ENCODE measurements around the gene DGKD.

The DGKD gene, protein sequence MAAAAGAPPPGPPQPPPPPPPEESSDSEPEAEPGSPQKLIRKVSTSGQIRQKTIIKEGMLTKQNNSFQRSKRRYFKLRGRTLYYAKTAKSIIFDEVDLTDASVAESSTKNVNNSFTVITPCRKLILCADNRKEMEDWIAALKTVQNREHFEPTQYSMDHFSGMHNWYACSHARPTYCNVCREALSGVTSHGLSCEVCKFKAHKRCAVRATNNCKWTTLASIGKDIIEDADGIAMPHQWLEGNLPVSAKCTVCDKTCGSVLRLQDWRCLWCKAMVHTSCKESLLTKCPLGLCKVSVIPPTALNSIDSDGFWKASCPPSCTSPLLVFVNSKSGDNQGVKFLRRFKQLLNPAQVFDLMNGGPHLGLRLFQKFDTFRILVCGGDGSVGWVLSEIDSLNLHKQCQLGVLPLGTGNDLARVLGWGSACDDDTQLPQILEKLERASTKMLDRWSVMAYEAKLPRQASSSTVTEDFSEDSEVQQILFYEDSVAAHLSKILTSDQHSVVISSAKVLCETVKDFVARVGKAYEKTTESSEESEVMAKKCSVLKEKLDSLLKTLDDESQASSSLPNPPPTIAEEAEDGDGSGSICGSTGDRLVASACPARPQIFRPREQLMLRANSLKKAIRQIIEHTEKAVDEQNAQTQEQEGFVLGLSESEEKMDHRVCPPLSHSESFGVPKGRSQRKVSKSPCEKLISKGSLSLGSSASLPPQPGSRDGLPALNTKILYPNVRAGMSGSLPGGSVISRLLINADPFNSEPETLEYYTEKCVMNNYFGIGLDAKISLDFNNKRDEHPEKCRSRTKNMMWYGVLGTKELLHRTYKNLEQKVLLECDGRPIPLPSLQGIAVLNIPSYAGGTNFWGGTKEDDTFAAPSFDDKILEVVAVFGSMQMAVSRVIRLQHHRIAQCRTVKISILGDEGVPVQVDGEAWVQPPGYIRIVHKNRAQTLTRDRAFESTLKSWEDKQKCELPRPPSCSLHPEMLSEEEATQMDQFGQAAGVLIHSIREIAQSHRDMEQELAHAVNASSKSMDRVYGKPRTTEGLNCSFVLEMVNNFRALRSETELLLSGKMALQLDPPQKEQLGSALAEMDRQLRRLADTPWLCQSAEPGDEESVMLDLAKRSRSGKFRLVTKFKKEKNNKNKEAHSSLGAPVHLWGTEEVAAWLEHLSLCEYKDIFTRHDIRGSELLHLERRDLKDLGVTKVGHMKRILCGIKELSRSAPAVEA

DNA sequence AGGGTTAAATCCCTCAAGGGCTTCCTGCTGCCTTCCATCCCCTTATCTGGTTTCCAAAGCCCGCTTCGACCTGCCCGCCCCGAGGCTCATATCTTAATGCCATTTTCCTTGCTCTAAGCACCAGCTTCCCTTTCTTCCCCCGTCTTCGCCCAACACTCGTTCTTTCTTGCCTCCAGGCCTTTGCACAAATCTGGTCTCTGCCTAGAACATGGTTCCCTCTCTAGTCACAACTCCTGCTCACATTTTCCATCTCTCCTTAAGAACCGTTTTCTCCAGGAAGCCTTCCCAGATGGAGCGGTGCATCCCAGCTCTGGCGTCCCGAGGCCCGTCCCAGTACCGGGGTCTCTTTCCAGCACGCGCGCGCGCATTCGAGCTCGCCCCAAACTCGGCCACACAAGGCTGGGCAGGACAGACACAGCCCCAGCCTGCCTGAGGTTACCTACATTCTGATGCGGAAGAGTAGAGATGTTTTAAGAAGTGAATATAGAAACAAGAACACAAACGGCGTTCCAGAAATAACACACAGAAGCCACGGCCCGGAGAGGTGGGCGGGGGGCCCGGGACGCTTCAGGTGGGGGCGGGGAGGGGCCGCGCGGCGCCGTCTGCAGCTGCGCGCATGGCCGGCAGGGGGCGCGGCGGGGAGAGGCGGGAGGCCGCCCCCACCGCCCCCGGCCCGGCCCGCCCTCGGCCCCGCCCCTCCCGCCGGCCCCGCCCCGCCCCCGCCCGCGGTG lies at the start of gene DGKD:
TSS of gene DGKD (plus strand) at position 726 of the 731 bp plus-strand sequence. CDS start 25 bp downstream, outside the sequence.
- intact Hi-C loops (cut with DNase I) = loop anchor here (1.0 kb wide), 1 partner anchor 89 kb away; no protein-coding TSS in a partner anchor

DNA sequence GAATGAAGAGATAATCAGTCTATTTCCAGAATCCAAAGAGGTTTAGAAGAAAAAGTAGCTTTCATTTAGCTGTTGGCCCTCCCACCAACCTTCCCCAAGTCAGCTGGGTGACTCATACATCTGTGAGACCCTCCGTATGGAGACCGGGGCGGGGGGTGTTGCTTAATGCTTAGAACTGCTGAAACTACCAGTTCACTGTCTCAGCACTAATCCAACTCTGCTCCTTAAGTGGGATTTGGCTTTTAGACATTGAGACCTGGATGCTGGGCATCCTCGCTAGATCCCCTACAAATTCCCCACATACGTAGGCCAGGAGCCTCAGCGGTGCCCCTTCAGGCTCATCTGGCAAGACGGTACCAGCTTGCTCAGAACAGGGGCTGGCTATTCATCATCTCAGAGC lies 46.7 kb upstream of the DGKD start, which contains the start of gene SAG:
TSS of gene SAG (plus strand) at position 252 of the 400 bp plus-strand sequence. CDS start 1,374 bp downstream, outside the sequence.
- peak in 1 of 10 donors; percentile 8 for DNase-seq
- intact Hi-C loops (cut with DNase I) = no loop called here

More for the DNA sequence above, at the start of gene DGKD:
- DNase-seq = peak in 4 of 10 donors; percentile 42 to 91 (median 64)

DNA sequence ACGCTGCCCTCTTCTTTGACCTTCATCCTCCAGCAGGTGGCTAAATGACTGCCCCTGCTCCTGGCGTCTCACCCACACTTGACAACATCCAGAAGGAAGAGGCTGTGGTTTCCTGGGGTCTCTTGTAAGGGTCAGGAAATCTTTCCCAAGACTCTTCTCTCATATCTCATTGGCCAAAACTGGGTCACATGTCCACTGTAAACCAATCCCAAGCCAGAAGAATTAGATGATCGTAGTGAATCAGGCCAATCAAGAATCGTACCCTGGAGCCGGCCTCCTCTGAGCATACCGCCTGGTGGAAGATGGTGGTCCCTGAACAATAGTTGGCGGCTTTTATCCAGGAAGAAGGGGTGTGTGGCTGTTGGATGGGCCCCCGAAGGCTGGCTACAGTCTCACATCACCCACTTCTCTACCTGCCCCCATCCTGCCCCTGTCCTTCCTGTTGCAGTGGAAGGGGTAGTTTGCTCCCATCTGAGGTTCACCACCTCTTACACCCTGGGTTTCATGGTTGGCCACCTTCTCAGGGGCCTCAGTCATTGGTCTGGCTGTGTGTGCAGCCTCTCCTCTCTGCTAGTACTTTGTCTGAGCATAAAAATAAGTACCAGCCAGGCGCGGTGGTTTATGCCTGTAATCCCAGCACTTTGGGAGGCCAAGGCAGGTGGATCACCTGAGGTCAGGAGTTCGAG lies 42.9 kb upstream of the DGKD start:
- intact Hi-C loops (cut with DNase I) = no loop called here
- peak in 2 of 10 donors; percentile 8 to 43 for DNase-seq

DNA sequence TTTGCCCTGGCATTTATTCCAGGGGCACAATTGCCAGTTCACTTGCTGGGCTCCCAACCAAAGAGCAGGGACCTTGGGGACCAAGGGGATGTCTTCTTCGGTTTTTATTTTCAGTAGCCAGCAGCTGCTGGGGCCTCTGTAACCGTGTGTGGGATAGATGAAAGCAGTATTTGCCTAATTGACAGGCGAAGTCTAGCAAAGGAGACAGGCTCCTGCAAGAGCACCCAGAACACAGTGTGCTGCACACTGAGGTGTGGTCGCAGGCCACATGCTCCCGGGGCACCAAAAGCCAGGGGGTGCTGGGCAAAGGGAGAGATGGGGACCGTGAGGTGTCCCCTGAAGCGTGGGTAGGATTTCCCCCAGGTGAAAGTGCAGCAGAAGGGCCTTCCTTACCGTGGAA lies 41.4 kb upstream of the DGKD start:
- peak in 1 of 10 donors; percentile 52 for DNase-seq
- intact Hi-C loops (cut with DNase I) = no loop called here

DNA sequence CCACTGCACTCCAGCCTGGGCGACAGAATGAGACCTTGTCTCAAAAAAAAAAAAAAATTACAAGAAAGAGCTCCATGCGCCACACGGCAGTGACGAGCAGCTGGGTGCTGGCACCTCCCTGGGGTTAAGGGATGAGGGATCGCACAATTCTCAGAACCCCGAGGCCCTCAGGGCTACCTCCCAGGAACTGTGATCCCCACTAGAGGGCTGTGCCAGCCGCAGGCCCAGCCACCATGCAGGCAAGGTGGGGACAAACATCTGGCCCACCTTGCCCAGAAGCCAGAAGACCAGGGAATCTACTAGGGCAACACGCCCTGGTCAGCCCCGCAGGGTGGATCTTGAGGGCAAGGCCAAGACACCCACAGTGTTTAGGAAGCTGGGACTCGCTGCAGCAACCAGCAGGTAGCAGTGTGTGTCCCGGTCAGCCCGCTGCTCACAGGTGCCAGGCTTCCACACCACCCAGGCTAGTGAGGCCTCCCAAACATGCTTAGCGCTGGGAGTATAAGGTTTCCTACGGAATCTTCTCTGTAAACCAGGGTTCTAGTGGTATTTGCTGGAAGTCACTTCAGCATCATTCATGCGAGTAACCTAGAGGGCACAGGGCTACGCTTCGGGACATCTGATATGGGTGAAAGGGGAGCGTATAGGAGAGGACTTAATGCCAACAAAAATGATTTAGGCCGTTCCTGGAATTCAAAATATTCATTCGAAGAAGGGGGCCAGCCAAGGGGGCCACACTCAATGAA lies 39.9 kb upstream of the DGKD start:
- intact Hi-C loops (cut with DNase I) = no loop called here
- DNase-seq = peak in 3 of 10 donors; percentile 25 to 58 (median 37)

DNA sequence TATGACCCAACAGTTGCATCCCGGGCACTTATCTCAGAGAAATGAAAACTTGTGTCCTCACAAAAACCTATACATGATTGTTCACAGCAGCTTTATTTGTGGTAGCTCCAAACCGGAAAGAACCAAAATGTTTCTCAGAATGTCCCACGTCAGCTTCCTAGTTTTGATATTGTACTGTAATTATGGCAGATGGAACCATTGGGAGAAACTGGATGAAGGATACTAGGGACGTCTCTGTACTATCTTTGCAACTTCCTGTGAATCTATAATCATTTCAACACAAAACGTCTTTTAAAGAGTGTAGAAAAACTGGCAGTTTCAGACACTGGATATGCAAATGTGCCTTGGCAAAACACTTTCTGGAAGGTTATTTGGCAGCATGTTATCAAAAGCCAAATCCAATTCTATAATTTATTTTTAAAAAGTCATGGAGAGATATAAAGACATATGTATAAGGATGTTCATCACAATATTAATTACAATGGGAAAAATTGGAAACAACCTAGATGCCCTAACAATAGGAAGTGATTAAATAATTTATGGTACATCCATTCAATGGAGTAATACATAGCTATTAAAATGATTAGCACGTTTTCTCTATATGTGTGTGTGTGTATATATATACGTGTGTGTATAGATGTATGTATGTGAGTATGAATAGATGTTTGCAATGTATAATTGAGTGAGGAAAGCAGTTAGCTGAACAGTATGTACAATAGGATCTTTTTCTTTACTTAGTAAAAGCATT lies 36.9 kb upstream of the DGKD start:
- DNase-seq = no peak
- intact Hi-C loops (cut with DNase I) = no loop called here

DNA sequence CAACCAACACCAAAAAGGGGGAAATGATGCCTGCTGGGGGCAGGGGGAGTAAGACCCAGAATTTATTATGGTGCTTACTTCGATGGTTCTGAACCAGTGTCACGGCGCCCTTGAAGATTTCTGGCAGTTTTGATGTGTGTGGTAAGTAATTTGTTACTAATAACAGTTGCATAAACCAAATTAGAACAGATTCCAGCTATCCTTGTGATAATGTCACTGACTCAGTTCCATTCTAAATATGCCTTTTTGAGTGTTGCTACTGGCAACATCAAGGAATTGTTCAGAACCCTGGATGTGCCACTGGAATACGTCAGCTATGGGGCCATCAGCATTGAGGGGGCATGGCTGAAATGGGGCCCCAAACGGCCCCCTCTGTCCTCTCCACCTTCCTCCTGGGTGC lies 35.0 kb upstream of the DGKD start:
- intact Hi-C loops (cut with DNase I) = no loop called here
- no peak for DNase-seq

DNA sequence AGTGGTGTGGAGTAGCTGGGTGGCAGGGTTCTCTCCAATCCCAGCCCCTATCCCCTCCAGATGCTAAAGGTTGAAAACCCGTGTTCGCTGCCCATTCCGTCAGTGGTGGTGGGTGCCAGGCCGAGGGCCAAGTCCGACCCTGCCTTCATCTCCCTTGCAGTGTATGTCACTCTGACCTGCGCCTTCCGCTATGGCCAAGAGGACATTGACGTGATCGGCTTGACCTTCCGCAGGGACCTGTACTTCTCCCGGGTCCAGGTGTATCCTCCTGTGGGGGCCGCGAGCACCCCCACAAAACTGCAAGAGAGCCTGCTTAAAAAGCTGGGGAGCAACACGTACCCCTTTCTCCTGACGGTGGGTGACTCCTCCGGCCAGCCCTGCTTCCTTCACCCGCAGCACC lies 33.8 kb upstream of the DGKD start:
- intact Hi-C loops (cut with DNase I) = no loop called here
- DNase-seq = no peak

DNA sequence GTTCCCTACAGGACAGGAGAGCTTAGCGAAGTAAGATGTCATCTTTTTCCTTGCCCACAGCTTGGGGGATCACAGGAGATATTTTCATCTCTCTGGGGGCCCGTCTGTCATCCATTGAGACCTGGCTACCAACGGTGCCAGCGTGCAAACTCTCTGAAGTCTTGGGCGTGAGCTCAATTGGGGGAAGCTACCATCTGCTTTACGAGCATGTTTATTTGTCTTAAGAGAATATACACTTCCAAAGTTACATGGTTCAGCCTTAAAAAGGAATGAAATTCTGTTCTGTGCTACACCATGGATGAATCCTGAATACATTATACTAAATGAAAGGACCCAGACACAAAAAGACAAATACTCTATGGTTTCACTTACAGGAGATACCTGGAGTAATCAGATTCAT lies 33.1 kb upstream of the DGKD start:
- intact Hi-C loops (cut with DNase I) = no loop called here
- DNase-seq = no peak

DNA sequence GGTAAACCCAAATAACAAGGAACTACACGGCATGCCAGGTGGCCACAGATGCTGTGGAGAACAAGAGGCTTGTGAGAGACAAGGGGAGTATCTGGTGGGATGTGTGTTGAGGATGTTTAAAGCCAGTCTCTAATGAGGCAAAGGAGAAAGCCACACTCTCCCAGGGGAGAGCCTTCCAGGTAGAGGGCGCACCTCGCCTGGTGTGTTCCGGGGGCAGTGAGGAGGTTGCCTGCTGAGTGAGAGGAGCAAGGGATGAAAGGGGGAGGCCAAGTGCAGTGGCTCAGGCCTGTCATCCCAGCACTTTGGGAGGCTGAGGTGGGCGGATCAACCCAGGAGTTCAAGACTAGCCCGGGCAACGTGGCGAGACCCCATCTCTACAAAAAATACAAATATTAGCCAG lies 30.4 kb upstream of the DGKD start:
- intact Hi-C loops (cut with DNase I) = no loop called here
- no peak for DNase-seq

DNA sequence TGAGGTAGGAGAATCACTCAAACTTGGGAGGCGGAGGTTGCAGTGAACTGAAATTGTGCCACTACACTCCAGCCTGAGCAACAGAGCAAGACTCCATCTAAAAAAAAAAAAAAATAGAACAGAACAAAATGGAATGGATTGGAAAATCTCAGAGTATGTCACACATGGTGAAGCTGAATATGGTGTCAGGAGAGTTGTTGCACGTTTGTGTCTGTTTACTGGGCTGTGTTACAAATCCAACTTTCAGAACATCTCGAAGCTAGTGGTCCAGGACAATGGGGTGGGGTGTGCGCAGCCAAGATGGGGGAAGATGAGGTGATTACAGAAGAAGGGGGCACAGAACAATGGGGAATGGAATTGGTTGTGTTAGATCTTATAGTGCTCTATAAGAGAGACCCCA lies 29.0 kb upstream of the DGKD start:
- intact Hi-C loops (cut with DNase I) = no loop called here
- DNase-seq = no peak

DNA sequence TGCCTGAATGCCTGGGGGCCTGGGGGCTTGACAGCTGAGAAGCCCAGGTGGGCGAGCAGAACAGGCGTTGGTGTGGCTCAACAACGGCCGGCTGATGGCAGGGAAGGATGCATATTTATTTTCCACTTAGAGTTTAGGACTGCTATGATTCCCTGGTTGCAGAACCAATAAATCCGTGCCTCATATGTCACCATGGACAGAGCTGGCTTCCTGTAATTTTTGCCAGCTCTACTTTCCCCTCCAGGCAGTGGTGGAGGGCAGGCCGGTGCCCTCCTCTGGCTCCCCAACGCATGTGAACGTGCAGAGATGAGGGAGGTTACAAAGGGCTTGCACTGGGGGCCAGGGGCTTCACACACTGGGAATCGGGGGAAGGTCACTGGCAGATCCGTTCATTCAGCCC lies 28.5 kb upstream of the DGKD start:
- DNase-seq = no peak
- intact Hi-C loops (cut with DNase I) = no loop called here

DNA sequence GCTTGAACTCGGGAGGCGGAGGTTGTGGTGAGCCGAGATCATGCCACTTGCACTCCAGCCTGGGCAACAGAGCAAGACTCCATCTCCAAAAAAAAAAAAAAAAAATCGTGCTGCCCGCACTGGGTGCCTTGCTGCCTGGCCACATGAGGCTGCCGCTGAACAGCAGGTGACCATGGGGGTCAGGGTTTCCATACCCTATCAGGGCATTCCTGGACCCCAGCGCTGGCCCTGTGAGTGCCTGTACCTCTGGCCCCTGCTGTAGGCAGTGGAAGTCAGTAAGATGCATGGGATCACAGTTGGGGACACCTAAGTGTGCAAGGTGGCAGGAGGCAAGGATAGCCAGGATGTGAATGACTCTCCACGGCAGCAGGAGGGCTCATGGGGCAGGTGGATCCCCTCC lies 27.8 kb upstream of the DGKD start:
- no peak for DNase-seq
- intact Hi-C loops (cut with DNase I) = no loop called here

DNA sequence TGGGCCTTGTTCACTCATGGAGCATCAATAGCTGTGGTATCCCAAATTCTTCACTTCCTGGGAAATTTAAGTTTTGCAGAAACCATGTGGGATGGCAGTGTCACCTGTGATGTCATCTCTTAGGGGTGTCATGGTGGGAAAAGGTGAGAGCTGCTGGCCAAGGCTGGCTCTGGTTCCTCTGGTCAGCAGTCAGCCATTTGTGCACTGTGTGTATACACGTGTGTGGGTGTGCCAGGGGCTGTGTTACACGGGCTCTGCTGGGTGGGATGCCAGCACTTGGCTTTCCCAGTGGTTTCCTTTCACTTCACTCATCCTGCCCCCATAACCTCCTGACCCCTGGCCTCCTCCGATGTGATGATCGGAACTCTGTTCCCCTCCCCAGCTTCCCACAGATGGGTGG lies 25.4 kb upstream of the DGKD start:
- intact Hi-C loops (cut with DNase I) = no loop called here
- DNase-seq = peak in 1 of 10 donors; percentile 68

DNA sequence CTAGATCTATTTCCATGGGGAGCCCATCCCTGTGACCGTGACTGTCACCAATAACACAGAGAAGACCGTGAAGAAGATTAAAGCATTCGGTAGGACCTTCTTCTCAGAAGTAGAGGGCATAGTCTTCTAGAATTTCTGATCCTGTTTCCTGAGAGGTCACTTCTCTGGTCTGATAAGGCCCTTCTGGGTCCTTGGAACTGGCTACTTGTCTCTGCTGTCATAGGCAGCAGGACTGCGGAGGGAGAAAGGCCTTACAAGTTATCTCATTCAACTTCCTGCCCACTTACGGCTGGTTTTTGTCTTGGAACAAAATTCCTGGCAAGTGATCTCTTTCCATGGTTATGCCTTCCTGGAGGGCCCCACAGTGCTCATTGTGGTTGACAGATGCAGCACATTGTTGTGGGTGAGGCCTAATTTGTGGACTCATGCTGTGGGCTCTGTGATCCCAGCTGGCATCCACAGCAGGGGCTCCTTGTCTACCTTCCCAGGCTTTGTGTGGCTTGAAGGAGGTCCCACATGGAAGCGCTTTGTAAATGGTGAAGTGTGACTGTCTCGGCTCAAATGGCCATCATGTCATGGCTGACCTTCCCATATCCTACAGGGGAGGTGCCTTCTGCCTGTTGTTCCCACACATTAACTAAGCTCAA lies 24.7 kb upstream of the DGKD start:
- intact Hi-C loops (cut with DNase I) = no loop called here
- DNase-seq = peak in 2 of 10 donors; percentile 13 to 25

DNA sequence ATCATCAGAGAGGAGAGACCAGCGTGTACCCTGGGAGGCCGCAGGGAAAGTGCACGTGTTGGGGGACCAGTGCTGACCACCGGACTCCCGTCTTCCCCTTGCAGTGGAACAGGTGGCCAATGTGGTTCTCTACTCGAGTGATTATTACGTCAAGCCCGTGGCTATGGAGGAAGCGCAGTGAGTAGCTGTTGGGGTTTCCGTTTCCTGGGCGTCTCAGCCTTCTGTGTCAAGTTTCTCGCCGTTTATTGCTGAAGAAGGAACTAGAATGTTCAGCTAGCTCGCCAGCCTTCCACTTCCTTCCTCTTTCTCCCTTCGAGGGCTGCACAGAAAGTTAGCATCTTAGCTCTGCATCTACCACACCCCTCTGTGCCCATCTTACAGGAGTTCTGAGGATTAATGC lies 22.8 kb upstream of the DGKD start:
- peak in 6 of 10 donors; percentile 13 to 87 (median 51) for DNase-seq

DNA sequence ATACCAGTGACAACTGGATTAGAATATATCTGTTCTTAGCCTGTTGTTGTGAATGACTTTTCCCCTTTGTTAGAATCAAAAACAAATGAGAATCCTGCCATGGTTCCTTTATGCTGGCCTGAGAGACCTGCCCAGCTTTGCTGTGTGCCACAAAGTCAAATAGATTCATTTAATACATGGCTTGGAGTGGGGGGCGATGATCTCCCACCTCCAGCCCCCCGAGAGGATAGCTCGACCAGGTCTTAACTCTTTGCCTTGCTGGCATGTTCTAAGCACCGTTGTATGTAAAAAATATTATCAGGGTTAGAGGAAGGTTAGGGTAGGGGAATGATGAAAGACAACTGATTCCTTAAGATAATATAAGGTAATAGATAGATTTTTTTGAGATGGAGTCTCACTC lies 22.2 kb upstream of the DGKD start:
- intact Hi-C loops (cut with DNase I) = no loop called here
- peak in 1 of 10 donors; percentile 3 for DNase-seq

More for the DNA sequence above, 22.8 kb upstream of the DGKD start:
- intact Hi-C loops (cut with DNase I) = no loop called here
